Heart left ventricle (tissue), 16 donors: ENCODE results near the gene TXNDC8. TPM values are rescaled to one million over a fixed set of nuclear protein-coding genes. Genes with fewer than 3 reads are reported as not detected.

Experiments
- ATAC-seq, 4 donors: fragments of 200-7000 bp; cut with Tn5 transposase; one replicate each; pipeline ENCODE4 v1.9.1; 2020 to 2022; ENCODE audit warnings: moderate library complexity in 4 of 4, mild to moderate bottlenecking in 3 of 4, moderate number of reproducible peaks in 1 of 4
- DNase-seq, 5 donors: peaks; one replicate each; pipeline ENCODE4 v3.0.0-alpha.2; 2020
- H3K27ac ChIP-seq, 12 donors: fragments of 200-600 bp; sonication (generic) in 4 of 12; one replicate each; pipeline versions ENCODE4 v1.5.0 to v1.8.0; 2016 to 2022; ENCODE audit warnings: mild to moderate bottlenecking in 2 of 12
- H3K27me3 ChIP-seq, 9 donors: fragments of 200-600 bp; sonication (generic) in 2 of 9; one replicate each; pipeline versions ENCODE4 v1.5.1 to v1.8.0; 2016 to 2022; ENCODE audit warnings: mild to moderate bottlenecking in 3 of 9
- H3K36me3 ChIP-seq, 9 donors: fragments of 200-600 bp; sonication (generic) in 2 of 9; one replicate each; pipeline versions ENCODE4 v1.5.0 to v1.8.0; 2018 to 2022; ENCODE audit warnings: mild to moderate bottlenecking in 2 of 9
- H3K4me1 ChIP-seq, 12 donors: fragments of 200-600 bp; sonication (generic) in 4 of 12; one replicate each; pipeline versions ENCODE4 v1.5.0 to v1.8.0; 2016 to 2022; ENCODE audit warnings: mild to moderate bottlenecking in 3 of 12
- H3K4me3 ChIP-seq, 12 donors: fragments of 200-600 bp; sonication (generic) in 4 of 12; one replicate each; pipeline versions ENCODE4 v1.5.0 to v1.8.0; 2017 to 2022; ENCODE audit warnings: mild to moderate bottlenecking in 9 of 12, moderate library complexity in 4 of 12
- H3K9me3 ChIP-seq, 12 donors: fragments of 200-600 bp; sonication (generic) in 4 of 12; one replicate each; pipeline versions ENCODE4 v1.5.0 to v1.8.0; 2016 to 2022; ENCODE audit warnings: mild to moderate bottlenecking in 1 of 12
- POLR2A ChIP-seq, 2 donors: fragments of 450-650 bp; IDR thresholded peaks; one replicate each; pipeline ENCODE4 v1.6.1; 2017; ENCODE audit warnings: antibody characterized with exemption in 2 of 2, mild to moderate bottlenecking in 2 of 2, moderate library complexity in 2 of 2
- WGBS, 4 donors: extraction: QIAGEN DNeasy Blood & Tissue Kit in 2 of 4; methylation state at CpG; one replicate each; pipeline versions ENCODE4 v1.1.5 to v1.1.7; 2013 to 2018; 5-methylcytosine and 5-hydroxymethylcytosine counted together
- intact Hi-C, 10 donors: fragments of 100-400 bp; cut with DNase I; formaldehyde crosslinking; loops; one replicate each; pipeline versions ENCODE4 v1.11.1 to v1.14.2; 2022
- polyA plus RNA-seq, 2 donors: library from polyadenylated mRNA; stranded (reverse); fragments of 200-250 nt; gene quantifications; one replicate each; pipeline ENCODE4 v1.2.3, GENCODE V29; 2013
- total RNA-seq, 9 donors: library from RNA; depleted of rRNA in 2 of 9; stranded (reverse); fragments of >200 nt in 2 of 9; fragmentation: NEBNext Ultra II Directional in 3 of 9; extraction: Animal tissue kit (Norgen Biotek cat#: 25700) in 3 of 9; gene quantifications; one replicate each; pipeline versions ENCODE4 v1.1.0 to v1.2.4, GENCODE V29; 2016 to 2023
- TF ChIP-seq, protein P1 (sequence below), 12 donors: fragments of 200-600 bp; sonication (generic) in 4 of 12; IDR thresholded peaks; one replicate each; pipeline versions ENCODE4 v1.5.0 to v1.8.0; 2018 to 2022; ENCODE audit warnings: antibody characterized with exemption in 12 of 12, mild to moderate bottlenecking in 5 of 12
- donor health status: ischemic (EF 13 %, LVEDD 7.1; RV severe dilation, severe dysfunction).
- donor health status: healthy with polysubstance abuse.
- donor health status: DM: no; HTN: yes; CAD: no.
- donor health status: DM: no; HTN: no; CAD: no.
- donor health status: ischemic (EF 25% LVEDD 6.9; RV normal size, moderate dysfunction).
- donor health status: ischemic (EF 25% LVEDD 5.7; RV mildly dilated, moderate dysfunction).
- donor health status: healthy.
- donor health status: DM: yes; HTN: yes; CAD: no.
- donor health status: ischemic (EF 35%, LVEDD 5.7; RV mildly dilated, moderate dysfunction).
- donor health status: nonischemic (EF 11% LVEDD 7.7; RV severe dilation, severe dysfunction).
- donor health status: DM: yes; HTN: yes; CAD: no.
- donor health status: PGD.
- donor health status: ischemic (EF 29% LVEDD 5.4; RV normal size, mild dysfunction).
- donor health status: nonischemic (EF 23%, LVEDD 6.1; RV moderate dilation, normal function).

Gene TXNDC8
- total and polyA plus RNA-seq, 11 donors = not detected

DNA sequence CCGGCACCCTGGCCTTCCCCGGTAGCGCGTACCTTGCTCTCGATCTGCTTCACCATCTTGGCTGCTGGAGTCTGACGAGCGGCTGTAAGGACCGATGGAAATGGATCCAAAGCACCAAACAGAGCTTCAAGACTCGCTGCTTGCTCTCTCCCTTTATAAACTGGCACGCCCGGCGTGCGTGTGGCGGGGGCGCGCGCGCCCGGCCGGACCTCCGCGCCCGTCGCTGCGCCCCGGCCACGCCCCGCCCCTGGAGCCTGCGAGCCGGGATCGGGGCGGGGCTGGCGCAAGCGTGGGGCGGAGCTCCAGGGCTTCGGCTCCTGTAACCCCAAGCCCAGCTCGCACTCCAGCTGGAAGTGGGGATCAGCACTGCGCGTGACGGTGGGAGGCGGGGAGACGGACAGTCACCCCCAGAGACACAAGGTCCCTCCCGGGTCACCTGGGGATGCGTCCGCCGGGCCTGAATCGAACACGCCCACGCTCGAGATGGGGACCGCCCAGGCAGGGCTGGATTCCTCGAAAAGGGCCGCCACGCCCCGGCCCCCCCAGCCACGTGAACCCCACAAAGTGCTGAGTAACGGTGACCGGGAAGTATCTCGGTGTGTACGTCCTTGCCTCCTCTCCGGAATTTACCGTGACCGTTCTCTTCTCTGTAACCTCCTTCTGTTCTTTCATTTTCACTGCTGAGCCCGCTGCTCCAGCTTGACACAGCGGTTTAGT lies 81.1 kb downstream of the TXNDC8 start, which contains the start of gene TXN:
Gene TXN, minus strand, starts transcription at position 128 of the 717 bp plus-strand sequence. Its CDS starts 72 bp downstream, at position 56.
- Histone ChIP-seq H3K36me3 (no peaks in the 10 kb centered on the region), H3K27me3 (no peaks in the 10 kb centered on the region), H3K4me3 (peak within 1 kb of the TSS; percentile 47 to 99 (median 86)), H3K4me1 (peaks cover 0 to 60% (median 10%) of the 10 kb centered on the region in 12 donors), H3K27ac (peak within 1 kb of the TSS; percentile 54 to 96 (median 88)), H3K9me3 (no peaks in the 10 kb centered on the region)
- WGBS, 4 donors = 0 to 1% (median 0%) methylated on average over 15 to 65 of the region's 65 CpGs
- ATAC-seq (peak; percentile 87 to 96 (median 95)), DNase-seq (peak; percentile 91 to 94 (median 92))
- TF ChIP-seq POLR2A (IDR thresholded peaks at IDR 0.05) = peak; percentile 29 to 71
- TF ChIP-seq, protein P1, sequence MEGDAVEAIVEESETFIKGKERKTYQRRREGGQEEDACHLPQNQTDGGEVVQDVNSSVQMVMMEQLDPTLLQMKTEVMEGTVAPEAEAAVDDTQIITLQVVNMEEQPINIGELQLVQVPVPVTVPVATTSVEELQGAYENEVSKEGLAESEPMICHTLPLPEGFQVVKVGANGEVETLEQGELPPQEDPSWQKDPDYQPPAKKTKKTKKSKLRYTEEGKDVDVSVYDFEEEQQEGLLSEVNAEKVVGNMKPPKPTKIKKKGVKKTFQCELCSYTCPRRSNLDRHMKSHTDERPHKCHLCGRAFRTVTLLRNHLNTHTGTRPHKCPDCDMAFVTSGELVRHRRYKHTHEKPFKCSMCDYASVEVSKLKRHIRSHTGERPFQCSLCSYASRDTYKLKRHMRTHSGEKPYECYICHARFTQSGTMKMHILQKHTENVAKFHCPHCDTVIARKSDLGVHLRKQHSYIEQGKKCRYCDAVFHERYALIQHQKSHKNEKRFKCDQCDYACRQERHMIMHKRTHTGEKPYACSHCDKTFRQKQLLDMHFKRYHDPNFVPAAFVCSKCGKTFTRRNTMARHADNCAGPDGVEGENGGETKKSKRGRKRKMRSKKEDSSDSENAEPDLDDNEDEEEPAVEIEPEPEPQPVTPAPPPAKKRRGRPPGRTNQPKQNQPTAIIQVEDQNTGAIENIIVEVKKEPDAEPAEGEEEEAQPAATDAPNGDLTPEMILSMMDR (IDR thresholded peaks at IDR 0.05) = no peak
- intact Hi-C loops = no loop called here

DNA sequence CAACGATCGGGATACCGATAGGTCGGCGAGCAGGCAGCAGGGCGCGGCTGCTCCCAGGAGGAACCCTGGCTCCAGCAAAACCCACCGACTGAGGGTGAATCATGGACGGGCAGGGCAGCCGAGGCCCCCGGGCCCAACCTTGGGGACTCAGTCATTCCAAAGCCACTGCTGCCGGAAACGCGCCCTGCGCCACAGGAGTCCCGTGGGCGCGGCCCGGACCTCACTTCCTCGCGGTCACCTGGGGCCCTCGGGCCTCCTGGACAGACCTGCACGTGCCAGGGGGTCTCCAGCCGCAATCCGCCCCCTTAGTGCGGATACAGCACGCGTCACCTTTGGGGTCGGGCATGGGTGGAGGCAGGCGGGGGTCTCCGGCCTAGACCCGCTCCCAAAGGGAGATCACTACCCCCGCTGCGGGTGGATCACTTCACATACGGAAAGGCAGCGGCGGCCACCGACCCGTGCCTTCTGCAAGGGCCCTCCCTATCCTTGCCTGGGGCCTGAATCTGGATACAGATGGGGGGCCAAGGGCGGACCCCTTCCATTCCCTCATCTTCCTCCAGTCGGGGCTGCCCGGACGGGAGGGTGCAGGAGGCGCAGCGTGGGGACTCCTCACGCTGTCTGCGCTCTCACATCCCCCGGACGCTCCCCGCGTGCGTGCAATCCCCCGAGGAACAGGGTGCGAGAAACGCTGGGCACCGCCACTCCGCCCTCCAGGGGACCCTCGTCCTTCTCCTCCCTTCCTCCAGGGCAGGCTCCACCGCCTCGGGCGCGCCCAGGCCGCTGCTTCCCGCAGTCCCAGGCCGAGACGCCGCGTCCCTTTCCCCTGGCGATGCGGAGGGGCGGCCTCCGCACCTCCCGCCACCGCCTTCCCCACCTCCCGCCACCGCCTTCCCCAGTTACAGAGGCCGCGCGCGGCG lies 81.9 kb downstream of the TXNDC8 start:
- WGBS, 4 donors = 0 to 2% (median 1%) methylated on average over 55 to 81 of the region's 81 CpGs
- intact Hi-C loops = no loop called here
- Histone ChIP-seq H3K36me3 (peaks cover 0 to 5% (median under 1%) of the 10 kb centered on the region in 9 donors), H3K27ac (peak overlapping the region; percentile 47 to 96 (median 88)), H3K4me1 (peaks cover 0 to 60% (median 10%) of the 10 kb centered on the region in 12 donors), H3K27me3 (no peaks in the 10 kb centered on the region), H3K9me3 (no peaks in the 10 kb centered on the region), H3K4me3 (peak overlapping the region; percentile 47 to 99 (median 86))
- TF ChIP-seq, protein P1 (IDR thresholded peaks at IDR 0.05) = no peak
- TF ChIP-seq POLR2A (IDR thresholded peaks at IDR 0.05) = no peak
- peak; percentile 57 to 82 (median 61) for DNase-seq
- ATAC-seq = peak; percentile 5 to 63 (median 49)

DNA sequence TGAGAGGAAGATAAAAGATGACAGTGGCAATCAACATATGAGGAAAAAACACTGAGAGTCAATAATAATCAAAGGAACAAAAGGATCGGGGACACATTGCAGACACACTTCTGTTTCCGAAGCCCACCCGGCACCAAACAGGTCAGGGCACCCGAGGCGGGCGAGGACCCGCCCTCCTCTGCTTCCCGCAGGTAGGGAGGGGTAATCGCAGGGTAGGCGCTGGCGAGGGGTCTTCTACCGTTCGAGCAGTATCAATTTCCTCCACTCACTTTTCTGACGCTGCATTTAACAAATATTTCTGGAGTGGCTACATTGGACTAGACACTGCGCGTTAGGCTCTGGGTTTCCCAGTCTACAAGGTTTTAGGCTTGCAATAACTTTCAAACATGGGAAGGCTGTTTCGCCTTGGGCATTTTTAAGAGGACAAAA lies 82.6 kb downstream of the TXNDC8 start:
- DNase-seq = no peak
- ATAC-seq = no peak
- Histone ChIP-seq H3K27me3 (no peaks in the 10 kb centered on the region), H3K4me1 (peaks cover 0 to 60% (median 10%) of the 10 kb centered on the region in 12 donors), H3K36me3 (peaks cover 0 to 12% (median 8%) of the 10 kb centered on the region in 9 donors), H3K4me3 (peak overlapping the region; percentile 47 to 99 (median 86)), H3K9me3 (no peaks in the 10 kb centered on the region), H3K27ac (peak overlapping the region in 11 of 12 donors; percentile 85 to 96 (median 89))
- 8 to 33% (median 24%) methylated on average over 17 of the region's 17 CpGs for WGBS, 4 donors
- TF ChIP-seq, protein P1 (IDR thresholded peaks at IDR 0.05) = no peak
- no peak for TF ChIP-seq POLR2A (IDR thresholded peaks at IDR 0.05)
- intact Hi-C loops = no loop called here
